NCI-H2196 treated with DMSO at 0.1 percent for 48 hours (cell line): ENCODE measurements around the gene TNFAIP8L1.
"Not testable (repeated sequence)": the region's sequence is repeated elsewhere in the genome, so short reads cannot be mapped to it uniquely, and the experiment has no call there.

Experiments
- DNase-seq: peaks from one replicate; lab custom pipeline; 2025; ENCODE audit not compliant: unreplicated experiment; lab: John Stamatoyannopoulos, UW

TNFAIP8L1 gene

DNA sequence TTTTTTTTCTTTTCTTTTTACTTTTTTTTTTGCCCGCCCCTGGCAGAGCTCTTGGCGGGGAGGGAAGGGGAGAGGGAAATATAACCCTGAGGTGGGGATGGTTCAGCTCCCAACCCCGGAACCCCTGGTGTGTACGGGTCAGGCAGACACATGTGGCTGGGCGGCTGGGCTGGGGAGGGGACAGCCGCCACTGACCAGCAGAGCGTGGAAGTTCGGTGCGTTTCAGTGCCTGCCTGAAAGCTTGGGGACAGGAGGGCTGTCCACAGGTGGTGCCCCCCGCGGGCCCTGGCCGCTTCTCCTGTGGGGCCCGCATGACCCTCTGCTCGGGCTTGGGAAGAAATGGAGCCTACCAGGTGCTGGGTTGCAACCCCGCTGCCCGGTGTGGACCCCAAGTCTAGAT is 36.0 kb downstream of the TNFAIP8L1 start:
- DNase-seq, result no peak

DNA sequence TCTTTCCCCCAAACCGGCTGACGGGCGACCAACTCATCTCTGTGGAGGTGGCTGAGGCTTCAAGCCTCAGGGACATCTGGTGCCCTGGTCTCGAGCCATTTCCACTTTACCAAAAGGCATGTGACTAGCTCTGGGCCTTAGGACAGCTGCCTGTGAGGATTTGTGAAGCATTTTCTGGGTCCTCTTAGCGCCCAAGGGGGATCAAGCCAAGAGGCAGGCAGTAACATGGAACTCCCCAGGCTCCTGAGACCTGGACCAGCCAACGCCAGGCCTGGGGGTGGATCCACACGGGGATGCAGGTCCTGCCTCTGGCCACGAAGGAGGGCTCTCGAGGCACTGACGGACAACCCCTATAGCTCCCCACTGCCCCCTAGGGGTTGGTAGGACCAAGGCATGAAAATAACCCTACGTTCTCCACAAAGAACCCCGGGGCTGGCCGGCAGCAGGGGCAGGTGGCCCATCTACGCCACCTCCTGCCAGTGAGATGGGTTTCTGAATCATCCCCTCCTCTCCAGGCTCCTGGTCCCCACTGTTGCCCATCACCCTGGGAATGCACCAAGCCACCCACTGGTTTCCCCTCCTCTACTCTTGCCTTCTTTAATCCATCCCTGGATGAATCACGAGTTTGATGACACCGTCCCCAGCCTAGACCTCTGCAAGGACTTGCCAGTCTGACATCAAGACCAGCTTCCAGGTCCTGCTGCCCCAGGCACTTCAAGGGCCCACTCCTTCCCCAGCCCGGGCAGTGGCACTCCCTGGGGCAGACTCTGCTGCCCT is 37.8 kb downstream of the TNFAIP8L1 start:
- DNase-seq, result peak; percentile 31

DNA sequence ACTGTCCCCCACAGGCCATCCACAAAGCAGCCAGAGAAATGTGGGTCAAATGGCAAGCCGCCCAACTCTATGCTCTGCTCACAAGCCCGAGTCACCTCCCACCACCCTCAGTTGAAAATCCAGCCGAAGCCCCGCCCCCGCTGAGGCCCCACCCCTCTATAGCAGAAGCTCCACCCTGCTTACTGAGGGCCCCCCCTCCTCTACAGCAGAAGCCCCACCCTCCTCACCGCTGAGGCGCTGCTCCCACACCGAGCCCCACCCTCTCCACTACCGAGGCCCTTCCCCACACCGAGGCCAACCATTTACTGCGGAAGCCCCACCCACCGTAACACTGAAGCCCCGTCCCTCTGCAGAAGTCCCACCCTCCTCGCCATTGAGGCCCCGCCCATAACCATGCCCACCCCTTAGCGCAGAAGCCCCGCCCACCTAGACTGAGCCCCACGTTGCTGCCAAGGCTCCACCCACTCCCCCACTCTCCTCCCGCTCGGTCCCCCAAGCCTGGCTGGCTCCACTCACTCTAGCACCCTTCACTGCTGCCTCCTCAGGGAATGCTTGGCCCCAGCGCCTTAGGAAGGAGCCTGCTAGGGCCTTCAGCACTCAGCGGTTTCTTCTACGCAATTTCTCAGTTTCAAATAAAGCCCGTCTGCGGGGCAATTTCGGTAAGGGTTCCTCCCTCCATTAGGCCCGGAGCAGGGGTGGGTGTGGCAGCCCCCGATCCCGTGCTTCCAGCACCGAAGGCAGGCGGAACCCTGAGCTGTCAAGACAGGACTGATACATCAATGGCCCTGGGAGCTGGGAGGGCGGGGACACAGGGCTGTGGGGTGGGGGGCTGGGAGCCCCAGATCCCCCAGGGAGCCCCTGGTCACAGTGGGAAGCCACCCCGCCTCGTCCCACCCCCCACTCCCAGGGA is 39.8 kb downstream of the TNFAIP8L1 start:
- no peak for DNase-seq

DNA sequence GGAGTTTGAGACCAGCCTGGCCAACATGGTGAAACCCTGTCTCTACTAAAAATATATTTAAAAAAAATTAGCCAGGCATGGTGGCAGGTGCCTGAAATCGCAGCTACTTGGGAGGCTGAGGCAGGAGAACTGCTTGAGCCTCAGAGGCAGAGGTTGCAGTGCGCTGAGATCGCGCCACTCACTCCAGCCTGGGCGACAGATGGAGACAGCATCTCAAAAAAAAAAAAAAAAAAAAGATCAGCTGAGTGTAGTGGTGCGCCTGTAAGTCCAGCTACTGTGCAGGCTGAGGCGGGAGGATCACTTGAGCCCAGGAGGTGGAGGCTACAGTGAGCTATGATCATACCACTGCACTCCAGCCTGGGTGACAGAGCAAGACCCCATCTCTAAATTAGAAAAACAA is 40.7 kb downstream of the TNFAIP8L1 start:
- not testable (repeated sequence) for DNase-seq

DNA sequence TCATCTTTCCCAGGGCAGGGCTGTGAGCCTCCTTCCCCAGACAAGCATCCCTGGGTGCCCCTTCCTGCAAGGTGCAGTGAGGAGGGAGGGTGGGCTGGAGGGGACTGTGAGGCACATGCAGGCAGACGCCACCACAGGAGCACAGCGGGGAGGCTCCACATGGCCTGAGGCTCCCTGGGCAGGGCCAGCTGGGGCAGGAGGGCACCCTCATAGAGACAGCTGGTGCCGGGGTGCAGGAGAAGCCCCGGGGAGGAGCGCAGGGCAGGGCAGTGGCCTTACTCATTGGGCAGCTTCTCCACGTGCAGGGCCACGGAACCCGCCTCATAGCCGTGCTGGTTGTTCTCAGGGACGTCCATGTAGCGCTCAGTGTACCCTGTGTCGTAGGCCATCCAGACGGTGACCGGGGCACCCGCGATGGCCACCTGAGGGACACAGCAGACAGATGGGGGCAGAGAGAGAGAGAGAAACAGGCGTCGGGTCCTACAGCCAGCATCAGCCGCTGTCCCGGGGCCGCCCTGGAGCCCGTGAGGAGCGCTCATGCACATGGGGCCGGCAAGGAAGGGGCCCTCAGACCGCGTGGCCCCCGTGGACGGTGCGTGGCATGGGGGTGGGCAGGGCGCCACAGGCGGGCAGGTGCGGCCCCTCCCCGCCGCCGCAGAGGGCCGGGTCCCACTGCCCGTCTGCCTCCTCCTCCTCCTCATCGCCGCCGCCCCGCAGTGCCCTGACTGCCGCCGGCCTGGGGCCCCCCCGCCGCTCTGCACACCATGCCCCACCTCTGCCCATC is 43.3 kb downstream of the TNFAIP8L1 start:
- no peak for DNase-seq

DNA sequence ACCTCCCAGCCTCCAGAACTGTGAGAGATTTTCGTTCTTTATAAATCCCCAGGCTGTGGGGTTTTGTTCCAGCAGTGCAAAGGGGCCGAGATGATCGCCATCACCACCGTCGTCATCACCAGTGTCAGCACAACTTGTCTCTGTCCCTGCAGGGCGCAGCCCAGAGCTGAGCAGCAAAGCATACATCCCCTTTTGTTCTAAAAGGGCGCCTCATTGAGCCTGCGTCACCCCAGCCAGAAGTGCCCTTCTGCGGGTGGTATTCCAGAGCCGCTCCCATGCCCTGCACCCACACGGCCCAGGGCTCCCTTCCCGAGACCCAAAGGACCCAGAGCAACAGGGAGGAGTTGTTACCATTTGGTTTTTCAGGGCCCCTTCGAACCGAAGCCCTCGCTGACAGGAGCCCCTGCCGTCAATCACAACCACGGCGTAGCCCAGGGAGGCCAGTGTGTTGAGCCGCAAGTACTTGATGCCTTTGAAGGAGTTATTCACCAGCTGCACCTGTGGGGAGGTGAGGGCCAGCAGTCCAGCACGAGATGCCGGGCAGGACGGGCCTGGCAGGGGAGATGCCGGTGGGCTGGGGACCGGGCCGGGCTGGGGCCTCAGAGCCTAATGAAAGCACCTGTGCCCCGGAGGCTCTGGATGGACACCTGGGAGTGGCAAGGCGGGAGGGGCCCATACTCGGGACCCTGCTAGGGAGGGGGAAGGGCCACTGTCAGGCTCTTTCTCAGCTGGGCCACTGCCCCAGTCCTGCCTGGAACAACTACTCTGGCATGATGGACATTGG is 45.2 kb downstream of the TNFAIP8L1 start:
- no peak for DNase-seq

DNA sequence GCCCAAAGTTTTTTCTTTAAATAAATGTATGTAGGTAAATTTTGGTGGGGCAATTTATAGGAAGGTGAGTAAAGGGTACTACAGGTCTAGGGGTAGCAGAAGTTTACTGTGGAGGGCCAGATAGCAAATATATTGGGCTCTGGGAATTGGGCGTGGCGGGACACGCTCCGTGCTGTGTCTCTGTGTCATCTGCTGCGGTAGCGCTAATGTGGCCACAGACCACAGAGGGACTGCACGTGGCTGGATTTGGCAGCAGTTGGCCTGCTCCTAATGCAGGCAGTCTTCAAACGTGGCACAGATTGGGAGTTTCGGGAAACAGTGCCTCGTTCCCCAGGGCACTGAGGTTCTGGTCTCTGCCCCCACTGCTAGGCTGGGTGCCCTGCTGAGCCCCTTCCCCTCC is 47.4 kb downstream of the TNFAIP8L1 start:
- DNase-seq, result no peak

DNA sequence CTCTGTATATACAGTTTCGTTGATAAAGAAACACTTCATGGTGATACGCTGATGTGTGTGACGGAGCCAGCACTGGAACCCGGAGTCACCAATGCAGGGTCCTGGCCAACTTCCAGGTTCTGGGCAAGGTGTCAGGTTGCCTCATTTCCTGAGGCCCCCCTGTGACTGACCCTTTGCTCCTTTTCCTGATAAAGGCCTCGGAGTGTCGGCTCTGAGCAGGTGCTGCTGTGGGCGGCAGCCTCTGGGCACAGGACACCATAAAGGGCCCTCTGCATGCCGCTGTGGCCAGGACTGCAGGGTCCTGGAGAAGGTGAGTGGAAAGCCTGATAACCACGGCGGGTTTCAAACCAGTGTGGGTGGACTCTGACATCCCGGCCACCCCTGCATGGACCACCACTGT is 48.1 kb downstream of the TNFAIP8L1 start:
- peak; percentile 64 for DNase-seq

DNA sequence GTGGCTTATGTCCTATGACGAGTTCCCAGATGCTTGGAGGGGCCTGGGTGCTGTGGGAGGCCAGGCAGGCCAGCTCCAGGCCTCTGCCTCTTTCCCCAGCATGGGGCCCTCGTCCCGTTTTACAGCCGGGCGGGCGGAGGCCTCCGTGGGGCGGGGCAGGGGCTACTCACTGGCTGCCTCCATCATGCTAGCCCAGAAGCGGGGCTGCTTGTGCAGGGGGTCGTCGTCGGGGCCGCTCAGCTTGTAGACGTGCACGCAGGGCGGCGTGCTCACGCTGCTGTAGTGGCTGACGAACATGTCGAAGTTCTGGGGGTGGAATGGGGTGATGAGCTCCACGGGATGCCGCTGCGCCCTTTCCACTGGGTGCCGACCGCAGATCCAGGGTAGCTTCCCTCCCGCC is 49.3 kb downstream of the TNFAIP8L1 start:
- DNase-seq, result no peak

DNA sequence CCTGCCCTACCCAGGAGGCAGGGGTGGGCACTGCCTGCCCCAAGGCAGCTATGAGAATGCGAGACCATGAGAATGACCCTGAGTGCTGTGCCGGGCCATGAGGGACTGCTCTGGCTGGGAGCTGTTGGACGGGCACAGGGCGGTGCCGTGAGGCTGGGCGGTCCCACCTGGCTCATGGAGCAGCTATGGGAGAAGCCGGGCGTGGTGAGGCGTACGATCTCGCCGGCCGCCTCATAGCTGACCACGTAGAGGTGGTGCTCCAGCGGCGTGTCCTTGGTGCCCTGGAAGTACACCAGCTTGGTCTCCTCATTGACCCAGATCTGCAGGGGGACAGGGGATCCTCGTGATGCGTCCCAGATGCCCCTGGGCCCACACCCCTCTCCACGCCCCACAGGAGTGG is 50.1 kb downstream of the TNFAIP8L1 start:
- DNase-seq, result no peak

DNA sequence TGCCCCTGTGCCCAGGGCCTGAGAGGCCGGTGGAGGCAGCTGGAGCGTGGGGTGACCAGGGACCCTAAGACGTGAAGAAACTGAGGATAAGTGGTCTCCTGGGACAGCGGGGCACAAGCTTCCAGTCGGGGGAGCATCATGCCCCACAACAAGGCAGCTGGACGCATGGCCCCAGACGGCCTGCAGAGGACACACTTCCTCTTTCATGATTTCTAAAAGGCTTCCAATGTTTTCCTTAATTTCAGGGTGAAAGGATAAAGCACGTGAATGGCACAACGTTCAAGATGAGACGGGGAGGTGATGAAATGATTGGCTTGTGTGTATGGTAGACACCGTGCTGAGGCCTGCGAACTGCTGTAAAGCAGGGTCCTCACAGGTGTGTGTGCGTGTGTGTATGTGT is 51.0 kb downstream of the TNFAIP8L1 start:
- no peak for DNase-seq

DNA sequence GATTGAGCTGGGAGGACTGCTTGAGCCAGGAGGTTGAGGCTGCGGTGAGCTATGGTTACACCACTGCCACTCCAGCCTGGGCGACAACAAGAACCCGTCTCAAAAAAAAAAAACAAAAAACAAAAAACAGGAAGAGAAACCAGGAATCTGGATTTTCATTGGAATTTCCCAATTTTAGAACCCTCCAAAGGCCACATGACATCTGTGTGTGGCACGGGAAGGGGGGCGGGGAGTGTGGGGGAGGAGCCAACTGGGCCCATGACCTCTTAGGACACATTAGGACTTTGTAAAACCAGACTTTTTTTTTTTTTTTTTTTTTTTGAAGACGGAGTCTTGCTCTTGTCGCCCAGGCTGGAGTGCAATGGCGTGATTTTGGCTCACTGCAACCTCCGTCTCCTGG is 52.1 kb downstream of the TNFAIP8L1 start:
- no peak for DNase-seq

DNA sequence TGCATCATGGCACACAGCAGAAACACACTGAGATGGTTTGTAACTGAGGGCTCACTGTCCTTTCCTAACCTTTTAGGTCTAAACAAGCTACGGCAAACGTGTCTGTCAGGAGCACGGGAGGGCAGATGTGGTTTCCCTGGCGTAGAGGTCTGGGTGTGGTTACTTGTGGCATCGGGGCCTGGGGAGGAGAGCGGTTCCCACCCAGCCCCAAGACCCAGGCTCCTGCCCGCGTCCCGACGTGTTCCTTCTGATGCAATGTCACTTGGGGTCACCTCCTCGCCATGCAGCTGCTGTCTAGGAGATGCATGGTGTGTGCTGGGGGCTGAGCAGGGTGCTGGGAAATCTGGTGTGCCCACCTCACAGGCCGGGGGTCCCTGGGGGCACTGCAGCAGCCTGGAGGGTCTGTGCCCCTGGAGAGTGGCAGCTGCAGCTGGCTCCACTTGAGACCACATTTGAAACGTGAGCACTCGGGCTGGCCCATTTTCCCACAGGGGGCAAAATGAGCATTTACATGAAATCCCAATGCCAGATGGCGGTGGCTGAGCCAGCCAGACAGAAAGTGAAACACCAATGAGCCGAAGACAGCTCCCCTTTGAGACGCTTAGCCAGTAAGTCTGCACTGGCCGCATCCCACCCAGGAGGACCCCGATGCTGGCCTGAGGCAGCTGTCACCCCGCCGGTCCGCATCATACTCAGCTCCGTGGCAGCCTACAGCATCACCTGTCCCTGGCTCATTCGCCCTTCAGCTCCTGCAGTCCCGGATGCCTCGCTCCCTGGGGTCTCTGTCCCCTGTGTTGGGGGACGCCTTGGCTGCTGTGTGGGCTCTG is 53.1 kb downstream of the TNFAIP8L1 start:
- DNase-seq, result no peak

DNA sequence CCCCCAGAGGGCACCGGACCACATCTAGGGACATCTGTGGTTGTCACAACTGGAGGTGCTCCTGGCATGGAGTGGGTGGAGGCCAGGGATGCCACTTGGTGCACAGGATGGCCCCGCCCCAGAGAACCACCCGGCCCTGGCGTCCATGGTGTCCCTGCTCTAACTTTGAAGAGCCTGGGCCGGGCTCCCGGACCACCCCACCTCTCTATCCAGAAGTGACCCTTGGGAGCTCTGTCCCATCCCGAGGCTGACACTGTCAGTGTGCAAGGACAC is 53.7 kb downstream of the TNFAIP8L1 start:
- DNase-seq, result no peak

DNA sequence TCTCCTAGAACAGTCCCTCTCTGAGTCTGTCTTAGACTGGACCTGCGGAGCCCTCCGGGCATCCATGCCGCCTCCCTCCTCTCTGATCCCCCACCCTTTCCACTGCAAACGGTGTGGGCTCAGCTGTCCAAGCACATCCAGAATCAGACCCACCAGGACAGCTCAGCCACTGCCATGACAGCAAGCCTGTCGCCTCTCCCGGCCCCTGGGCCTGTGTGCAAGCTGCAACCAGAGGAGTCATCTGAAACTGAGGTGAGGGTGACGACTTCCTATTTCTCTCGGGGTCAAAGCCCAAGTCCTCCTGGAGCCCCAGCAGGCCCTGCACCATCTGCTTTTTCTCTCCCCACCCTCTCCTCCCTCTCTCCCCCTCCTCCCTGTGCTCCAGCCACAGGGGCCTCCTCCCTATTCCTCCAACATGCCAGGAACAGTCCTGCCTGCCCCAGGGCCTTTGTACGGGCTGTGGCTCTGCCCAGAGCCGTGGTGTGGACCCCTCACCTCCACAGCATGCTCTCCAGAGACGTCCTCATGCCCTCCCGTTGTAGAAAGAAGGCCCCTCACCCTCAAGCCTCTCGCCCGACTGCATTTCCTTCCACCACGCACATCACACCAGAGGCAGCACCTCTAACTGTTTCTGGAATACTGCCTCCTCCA is 54.3 kb downstream of the TNFAIP8L1 start:
- DNase-seq, result no peak

DNA sequence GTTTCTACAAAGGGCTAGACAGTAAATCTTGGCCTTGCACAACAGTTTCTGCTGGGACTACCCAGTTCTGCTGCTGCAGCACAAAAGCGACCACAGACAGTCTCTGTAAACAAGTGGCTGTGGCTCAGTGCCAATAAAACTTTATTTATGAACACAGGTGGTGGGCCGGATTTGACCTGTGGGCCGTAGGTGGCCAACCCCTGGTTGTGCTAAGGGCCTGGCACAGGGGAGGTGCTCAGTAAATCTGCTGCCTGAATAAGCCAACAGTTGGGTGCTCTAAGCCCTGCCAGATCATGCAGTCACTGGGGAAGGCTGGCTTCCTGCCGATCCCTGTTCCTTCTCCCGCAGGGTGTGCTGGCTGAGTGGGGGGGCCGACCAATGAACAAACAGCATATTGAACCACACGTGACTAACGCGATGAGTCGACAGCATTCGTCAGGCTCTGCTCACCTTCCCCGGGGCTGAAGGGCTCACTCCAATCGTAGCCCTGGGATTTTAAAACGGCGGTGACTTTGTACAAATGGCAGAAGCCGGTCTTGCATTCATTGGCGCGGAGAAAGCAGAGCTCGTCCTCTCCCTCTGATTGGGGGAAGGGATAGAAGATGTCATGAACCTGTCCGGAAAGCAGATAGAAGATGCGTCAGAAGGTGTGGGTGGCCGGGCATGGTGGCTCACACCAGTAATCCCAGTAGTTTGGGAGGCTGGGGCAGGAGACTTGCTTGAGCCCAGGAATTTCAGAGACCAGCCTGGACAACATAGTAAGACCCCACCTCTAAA is 55.1 kb downstream of the TNFAIP8L1 start:
- DNase-seq, result peak; percentile 99

DNA sequence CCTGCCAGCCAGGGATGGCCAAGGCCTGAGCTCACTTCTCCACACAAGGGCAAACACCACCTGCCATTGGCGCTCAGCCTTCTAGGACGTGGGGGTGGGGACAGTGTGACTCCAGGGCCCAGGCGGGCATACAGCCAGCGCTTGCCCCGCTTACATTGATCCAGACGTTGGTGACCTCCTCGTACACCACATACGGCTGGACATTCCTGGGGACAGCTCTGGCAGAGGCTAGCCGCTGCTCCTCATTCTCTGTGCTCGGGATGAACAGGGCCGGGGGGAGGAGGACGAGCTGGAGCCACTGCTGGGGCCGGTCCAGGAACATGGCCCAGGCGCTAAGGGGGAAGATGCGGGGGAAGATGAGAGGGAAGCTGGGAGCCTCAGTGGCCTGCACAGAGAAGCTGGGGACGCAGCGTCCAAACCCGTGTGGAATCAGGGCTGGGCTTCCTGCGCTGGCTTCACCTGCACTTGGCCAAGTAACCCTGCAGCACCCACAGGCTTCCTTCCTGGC is 56.0 kb downstream of the TNFAIP8L1 start:
- peak; percentile 42 for DNase-seq

DNA sequence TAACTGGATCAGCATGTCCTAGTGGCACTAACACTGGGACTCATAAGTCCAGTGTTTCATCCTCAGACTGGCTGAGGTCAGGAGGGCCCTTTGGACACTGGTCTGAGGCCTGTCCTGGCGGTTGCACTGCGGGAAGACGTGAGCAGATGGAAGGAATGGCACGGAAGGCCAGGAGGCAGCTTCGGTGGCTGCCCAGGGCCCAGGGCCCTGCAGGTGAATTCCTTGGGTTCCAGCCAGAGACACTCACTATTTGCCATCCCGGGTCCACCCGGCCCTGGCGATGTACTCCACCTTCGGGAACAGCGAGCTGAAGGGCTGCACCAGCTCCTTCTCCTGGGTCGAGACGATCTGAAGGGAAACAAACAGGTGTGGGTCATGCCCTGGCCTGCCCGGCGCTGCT is 58.0 kb downstream of the TNFAIP8L1 start:
- DNase-seq, result no peak
